Stimulated activated CD8-positive, alpha-beta memory T cell treated with anti-CD3 and anti-CD28 coated beads, Interleukin-7, amount 100 ng/mL, for 1 hour (primary cell): ENCODE data around the gene MAMSTR.
"Not testable (repeated sequence)": the region's sequence is repeated elsewhere in the genome, so short reads cannot be mapped to it uniquely, and the experiment has no call there.

ENCODE experiments used
- DNase-seq, 2 donors: peaks; one replicate each; pipeline ENCODE4 v3.0.0-alpha.2; 2020; ENCODE audit warnings: low read depth in 2 of 2

MAMSTR gene

DNA sequence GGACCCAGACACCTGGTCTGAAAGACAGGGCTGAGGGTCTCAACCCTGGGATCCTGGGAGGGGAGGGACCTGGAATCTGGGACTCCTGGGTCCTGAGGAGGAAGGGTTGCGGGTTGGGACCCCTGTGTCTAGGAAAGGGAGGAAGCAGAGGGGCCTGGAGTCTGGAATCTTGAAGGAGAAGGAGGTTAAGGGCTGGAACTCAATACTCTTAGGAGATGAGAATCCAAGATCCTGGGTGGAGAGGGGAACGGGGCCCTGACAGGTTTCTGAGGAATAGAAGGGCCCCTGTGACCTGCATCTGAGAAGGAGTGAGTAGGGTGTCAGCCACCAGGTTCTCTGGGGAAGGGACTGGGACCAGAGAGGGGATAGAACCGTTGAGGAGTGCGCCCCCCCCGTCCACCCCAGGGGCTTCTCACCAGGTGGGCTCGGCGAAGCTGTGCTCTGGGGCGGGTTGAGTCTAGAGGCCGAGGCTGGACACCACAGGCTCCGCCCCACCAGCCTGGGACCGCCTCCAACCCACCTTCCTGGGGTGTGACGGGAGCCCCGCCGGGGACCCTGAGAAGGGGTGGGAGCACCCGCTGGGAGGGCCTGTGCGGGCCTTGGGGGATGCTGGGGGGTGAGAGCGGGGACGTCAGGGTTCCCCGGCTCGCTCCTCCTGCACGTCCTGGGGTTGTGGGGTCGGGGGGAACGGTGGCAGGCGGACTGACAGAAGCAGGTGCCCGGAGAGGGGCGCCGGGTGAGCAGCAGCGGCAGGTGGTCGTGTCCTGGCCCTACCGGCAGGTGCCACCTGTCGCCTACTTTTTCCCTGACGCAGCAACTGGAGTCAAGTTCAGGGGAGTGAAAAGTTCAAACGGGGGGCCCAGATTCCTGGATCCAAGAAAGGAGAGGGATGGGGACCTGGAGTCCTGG is at the start of gene MAMSTR:
Gene MAMSTR (minus strand): TSS at position 463 of the 909 bp plus-strand sequence. CDS start 694 bp downstream, outside the sequence.
- no peak for DNase-seq

- no peak for DNase-seq
Measured at GRCh38 chr19:48768994-48769713, 49.6 kb upstream of the MAMSTR start.

GRCh38 chr19:48768171-48768753 is 48.7 kb upstream of the MAMSTR start:
- DNase-seq = not testable (repeated sequence)

DNA sequence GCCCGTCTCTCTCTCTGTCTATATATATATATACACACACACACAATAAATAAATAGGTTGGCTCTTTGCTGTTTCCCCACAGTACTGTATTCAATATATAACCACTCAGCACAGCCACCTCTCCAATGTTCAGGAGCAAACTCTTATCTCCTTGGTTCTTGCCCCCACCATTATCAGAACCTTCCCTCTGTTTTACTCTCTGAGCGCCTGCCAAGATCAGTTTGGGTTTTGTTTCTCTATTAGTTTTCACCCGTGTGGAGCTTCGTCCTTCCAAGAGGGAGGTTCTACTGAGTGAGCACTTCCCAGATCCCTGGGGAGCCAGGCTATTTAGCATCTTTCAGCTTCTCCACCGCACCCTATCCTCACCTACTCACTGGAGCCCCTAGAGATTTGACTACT is 46.3 kb upstream of the MAMSTR start:
- not testable (repeated sequence) for DNase-seq

DNA sequence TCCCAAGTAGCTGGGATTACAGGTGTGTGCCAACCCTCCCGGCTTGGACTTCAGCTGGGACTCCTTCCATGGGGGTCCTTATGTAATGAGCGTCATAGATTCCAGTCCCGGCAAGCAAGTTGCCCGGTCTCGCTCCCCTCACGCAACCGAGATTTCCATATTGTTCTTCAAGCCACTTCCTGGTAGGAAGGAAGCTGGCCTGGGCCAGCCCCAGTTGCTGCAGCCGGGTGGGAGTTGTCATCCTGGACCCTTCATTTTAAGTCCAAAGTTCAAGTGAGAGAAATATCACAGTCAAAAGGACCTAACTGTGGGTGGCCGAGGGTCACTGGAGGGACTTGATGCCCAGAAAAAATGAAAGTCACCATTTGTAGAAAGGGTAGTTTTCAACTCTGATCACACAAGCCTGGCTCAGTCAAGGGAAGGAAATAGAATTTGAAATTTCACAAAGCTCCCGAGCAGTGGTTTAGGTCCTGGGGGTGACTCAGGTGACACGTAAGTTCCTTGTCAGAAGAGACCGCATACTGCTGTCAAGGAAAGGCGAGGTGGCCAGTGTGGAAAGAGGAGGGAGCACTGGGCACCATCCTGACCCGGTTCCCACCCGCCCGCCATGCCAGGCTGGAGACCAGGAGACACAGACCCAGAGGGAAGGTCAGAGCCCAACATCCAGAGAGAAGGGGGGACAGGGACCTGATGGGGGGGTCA is 41.1 kb upstream of the MAMSTR start:
- no peak for DNase-seq

GRCh38 chr19:48757741-48758144 is 38.2 kb upstream of the MAMSTR start:
- no peak for DNase-seq

- DNase-seq = no peak
Measured at GRCh38 chr19:48757089-48757675, 37.7 kb upstream of the MAMSTR start.

DNA sequence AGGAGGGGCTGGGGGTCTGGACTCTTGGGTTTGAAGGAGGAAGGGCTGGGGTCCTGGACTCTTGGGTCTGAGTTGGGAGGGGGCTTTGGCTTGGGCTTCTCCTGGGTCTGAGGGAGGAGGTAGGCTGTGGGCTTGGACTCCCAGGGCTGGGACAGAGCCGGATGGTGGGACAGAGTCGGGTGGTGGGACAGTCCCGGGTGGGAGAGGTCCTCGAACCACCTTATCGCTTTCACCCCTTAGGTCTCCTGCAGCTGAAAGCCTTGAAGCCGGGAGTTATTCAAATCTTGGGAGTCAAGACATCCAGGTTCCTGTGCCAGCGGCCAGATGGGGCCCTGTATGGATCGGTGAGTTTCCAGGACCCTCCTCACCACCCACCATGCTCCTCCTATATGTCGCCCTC is 37.2 kb upstream of the MAMSTR start:
- DNase-seq = no peak

DNA sequence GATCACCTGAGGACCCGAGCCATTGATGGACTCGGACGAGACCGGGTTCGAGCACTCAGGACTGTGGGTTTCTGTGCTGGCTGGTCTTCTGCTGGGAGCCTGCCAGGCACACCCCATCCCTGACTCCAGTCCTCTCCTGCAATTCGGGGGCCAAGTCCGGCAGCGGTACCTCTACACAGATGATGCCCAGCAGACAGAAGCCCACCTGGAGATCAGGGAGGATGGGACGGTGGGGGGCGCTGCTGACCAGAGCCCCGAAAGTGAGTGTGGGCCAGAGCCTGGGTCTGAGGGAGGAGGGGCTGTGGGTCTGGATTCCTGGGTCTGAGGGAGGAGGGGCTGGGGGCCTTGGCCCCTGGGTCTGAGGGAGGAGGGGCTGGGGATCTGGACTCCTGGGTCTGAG is 36.7 kb upstream of the MAMSTR start:
- DNase-seq = no peak

DNA sequence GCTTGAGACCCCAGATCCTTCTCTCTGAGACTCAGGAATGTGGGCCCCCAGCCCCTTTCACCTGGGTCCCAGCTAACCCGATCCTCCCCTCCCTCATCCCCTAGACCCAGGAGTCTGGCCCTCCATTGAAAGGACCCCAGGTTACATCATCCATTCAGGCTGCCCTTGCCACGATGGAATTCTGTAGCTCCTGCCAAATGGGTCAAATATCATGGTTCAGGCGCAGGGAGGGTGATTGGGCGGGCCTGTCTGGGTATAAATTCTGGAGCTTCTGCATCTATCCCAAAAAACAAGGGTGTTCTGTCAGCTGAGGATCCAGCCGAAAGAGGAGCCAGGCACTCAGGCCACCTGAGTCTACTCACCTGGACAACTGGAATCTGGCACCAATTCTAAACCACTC is 36.3 kb upstream of the MAMSTR start:
- DNase-seq = no peak

- DNase-seq = no peak
Measured at GRCh38 chr19:48755084-48755641, 35.6 kb upstream of the MAMSTR start, which contains the start of gene FGF21. Gene FGF21, plus strand, starts transcription at chr19:48755524. Its CDS starts 713 bp downstream, at chr19:48756237.

GRCh38 chr19:48752496-48753365 is 33.2 kb upstream of the MAMSTR start, which contains the start of gene FUT1:
Gene FUT1, minus strand, starts transcription at chr19:48752641. Its CDS starts 1,360 bp downstream, at chr19:48751281.
- DNase-seq = no peak

GRCh38 chr19:48751845-48752495 is 32.4 kb upstream of the MAMSTR start:
- no peak for DNase-seq

GRCh38 chr19:48750771-48751504 is 31.4 kb upstream of the MAMSTR start:
- no peak for DNase-seq

- DNase-seq = no peak
Measured at GRCh38 chr19:48750351-48750750, 30.8 kb upstream of the MAMSTR start.

DNA sequence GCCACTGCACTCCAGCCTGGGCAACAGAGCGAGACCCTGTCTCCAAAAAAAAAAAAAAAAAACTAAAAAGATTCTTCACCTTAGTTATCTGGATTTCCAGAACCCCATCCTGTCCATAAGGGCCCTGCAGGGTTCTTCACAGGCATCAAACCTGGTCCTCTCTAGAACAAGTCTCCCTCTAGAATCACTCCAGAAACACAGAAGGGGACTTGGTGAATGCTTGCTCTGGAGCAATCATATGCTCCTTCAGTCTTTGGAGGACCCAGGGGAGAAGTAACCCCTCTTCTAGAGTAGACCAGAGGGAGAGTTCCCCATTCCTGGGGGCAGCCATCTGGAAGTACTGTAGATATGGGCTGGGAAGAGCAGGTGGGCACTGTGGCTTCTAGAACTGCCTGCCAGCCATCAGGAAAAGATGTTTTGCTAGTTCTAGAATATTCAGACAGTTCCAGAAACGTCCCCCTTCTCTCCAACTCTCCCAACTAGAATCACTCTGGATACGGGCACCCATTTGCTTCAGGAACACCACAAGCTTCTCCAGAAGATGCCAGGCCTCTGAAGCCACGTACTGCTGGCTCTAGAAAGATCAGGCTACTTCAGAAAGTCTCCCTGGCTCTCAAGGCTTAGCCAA is 30.2 kb upstream of the MAMSTR start:
- DNase-seq = no peak

DNA sequence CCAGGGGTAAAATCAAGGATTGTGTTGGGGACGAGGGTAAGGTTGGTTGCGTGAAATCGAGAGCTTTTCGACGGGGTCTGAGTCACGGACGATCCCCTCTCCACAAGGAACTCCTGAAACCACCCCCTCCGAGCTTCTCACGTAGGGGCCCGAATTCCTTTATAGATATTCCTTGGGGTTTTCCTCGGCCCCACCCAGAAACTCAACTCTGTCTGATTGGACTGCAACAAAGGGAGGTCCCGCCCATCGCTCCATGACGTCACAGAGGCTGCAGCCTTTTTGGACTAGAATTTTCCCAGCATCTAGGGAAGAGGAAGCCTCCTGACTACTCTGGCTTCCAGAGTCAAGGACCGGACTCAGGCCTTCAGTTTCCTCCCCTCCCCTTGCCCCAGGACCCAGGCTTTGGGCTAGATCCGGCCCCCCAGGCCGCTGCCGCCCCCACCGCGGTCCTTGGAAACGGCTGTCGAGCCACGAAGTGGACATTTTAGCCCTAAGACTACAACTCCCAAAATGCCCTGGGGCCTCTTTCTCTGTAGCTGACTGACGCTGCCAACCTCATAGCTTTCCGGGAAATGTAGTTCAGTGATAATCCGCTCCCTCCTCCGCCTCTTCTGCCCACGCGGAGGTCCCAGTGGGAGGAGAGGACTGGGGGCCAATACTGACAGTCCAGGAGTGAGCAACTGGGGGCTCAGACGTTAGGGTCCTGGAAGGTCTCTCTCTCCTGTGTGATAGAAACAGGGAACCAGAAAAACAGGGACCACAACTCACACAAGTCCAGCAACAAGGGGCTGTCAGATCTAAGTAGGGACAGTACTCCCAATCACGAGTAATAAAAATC is 27.4 kb upstream of the MAMSTR start, which contains the start of gene IZUMO1:
Gene IZUMO1 (minus strand): TSS at position 172 of the 838 bp plus-strand sequence. CDS start 1,050 bp downstream, outside the sequence.
- no peak for DNase-seq
